SK-N-SH (cell line): Measurements from ENCODE around the gene FABP3. TPM values are rescaled to one million over a fixed set of nuclear protein-coding genes. Genes with fewer than 3 reads are reported as not detected.
A peak's percentile ranks its signal among the peaks of the same experiment; 100 is the strongest.

Source experiments
- CTCF ChIA-PET: fragments of 300-600, 350-600 bp; formaldehyde crosslinking; extraction: SDS; loops from one replicate; lab custom pipeline; 2021; lab: Yijun Ruan, JAX
- POLR2A ChIA-PET: fragments of 350-600 bp; sonication (Branson Sonifier 250); formaldehyde crosslinking; extraction: SDS; loops from one replicate; lab custom pipeline; 2020; ENCODE audit warnings: antibody characterized with exemption, inconsistent platforms; lab: Yijun Ruan, JAX
- DNase-seq: peaks from one replicate; pipeline ENCODE4 v3.0.0; 2012
- H2AFZ ChIP-seq: fragments of 200-600 bp; sonication (generic); 2 replicates; pipeline ENCODE4 v1.8.1; 2016; ENCODE audit warnings: antibody characterized with exemption, mild to moderate bottlenecking, low read depth
- H3F3A ChIP-seq: fragments of 200-600 bp; sonication (generic); replicated peaks from 2 replicates; pipeline ENCODE3; 2016; ENCODE audit warnings: antibody characterized with exemption, mild to moderate bottlenecking; ENCODE audit not compliant: insufficient read depth
- H3K27ac ChIP-seq, 2 experiments: fragments of 200-500 bp in 1 of 2; fragments of 200-600 bp in 1 of 2; sonication (Bioruptor generic) in 1 of 2; sonication (generic), shearing (Covaris generic) in 1 of 2; 2 replicates each; pipeline versions ENCODE4 v1.5.1 to v1.6.1; 2014 to 2016; ENCODE audit warnings: low read depth in 2 of 2, inconsistent platforms in 1 of 2, low read length in 1 of 2, mild to moderate bottlenecking in 1 of 2, mixed read lengths in 1 of 2
- H3K27me3 ChIP-seq: fragments of 200-600 bp; sonication (generic), shearing (Covaris generic); 2 replicates; pipeline ENCODE4 v1.6.1; 2016; ENCODE audit warnings: mixed run types; ENCODE audit not compliant: insufficient read depth
- H3K36me3 ChIP-seq, 2 experiments: fragments of 200-500 bp in 1 of 2; fragments of 200-600 bp in 1 of 2; sonication (Bioruptor generic) in 1 of 2; sonication (generic) in 1 of 2; replicated peaks in 1 of 2; 2 replicates each; pipeline versions ENCODE3 to v1.5.1; 2014 to 2016; ENCODE audit warnings: low read length in 1 of 2, mild to moderate bottlenecking in 1 of 2; ENCODE audit not compliant: insufficient read depth in 2 of 2, control insufficient read depth in 1 of 2
- H3K4me1 ChIP-seq, 2 experiments: fragments of 200-500 bp in 1 of 2; fragments of 200-600 bp in 1 of 2; sonication (Bioruptor generic) in 1 of 2; sonication (generic), shearing (Covaris generic) in 1 of 2; 2 replicates each; pipeline versions ENCODE4 v1.5.1 to v1.6.1; 2014 to 2016; ENCODE audit warnings: low read depth in 1 of 2, low read length in 1 of 2, mixed run types in 1 of 2; ENCODE audit not compliant: insufficient read depth in 2 of 2, control insufficient read depth in 1 of 2
- H3K4me2 ChIP-seq: fragments of 200-600 bp; sonication (generic), shearing (Covaris generic); 2 replicates; pipeline ENCODE4 v1.6.1; 2017; ENCODE audit warnings: mixed run types
- H3K4me3 ChIP-seq, 2 experiments: fragments of 200-500 bp in 1 of 2; fragments of 200-600 bp in 1 of 2; sonication (Bioruptor generic) in 1 of 2; sonication (generic), shearing (Covaris generic) in 1 of 2; 2 replicates each; pipeline versions ENCODE4 v1.5.1 to v1.8.1; 2014 to 2016; ENCODE audit warnings: low read depth in 2 of 2, inconsistent platforms in 1 of 2, low read length in 1 of 2, mild to moderate bottlenecking in 1 of 2, mixed read lengths in 1 of 2, moderate library complexity in 1 of 2
- H3K79me2 ChIP-seq: fragments of 200-600 bp; sonication (generic); 2 replicates; pipeline ENCODE4 v1.8.1; 2017; ENCODE audit warnings: mild to moderate bottlenecking; ENCODE audit not compliant: insufficient read depth
- H3K9ac ChIP-seq: fragments of 200-600 bp; sonication (generic); 2 replicates; pipeline ENCODE4 v1.6.1; 2017; ENCODE audit warnings: mixed run types
- H3K9me2 ChIP-seq: fragments of 200-600 bp; sonication (generic); 2 replicates; pipeline ENCODE4 v1.6.1; 2017; ENCODE audit warnings: mixed run types
- H3K9me3 ChIP-seq: fragments of 200-600 bp; sonication (generic); 2 replicates; pipeline ENCODE4 v1.6.1; 2017; ENCODE audit warnings: mixed run types, mild to moderate bottlenecking, moderate library complexity
- H4K20me1 ChIP-seq: fragments of 200-600 bp; sonication (generic); 2 replicates; pipeline ENCODE4 v1.6.1; 2017; ENCODE audit warnings: mild to moderate bottlenecking, mixed run types; ENCODE audit not compliant: insufficient read depth
- CHD2 ChIP-seq: fragments of 150-350 bp; IDR thresholded peaks from 2 replicates; pipeline ENCODE4 v1.6.1; 2018; ENCODE audit warnings: low read length; ENCODE audit not compliant: partially characterized antibody
- CTCF ChIP-seq: fragments of 200-600 bp; sonication (generic); IDR thresholded peaks from 2 replicates; pipeline ENCODE4 v1.6.1; 2017; ENCODE audit warnings: antibody characterized with exemption, mild to moderate bottlenecking, moderate library complexity
- FOSL2 ChIP-seq: IDR thresholded peaks from 2 replicates; pipeline ENCODE4 v1.4.0; 2012; ENCODE audit warnings: low read depth, mild to moderate bottlenecking, moderate library complexity, borderline replicate concordance
- GABPA ChIP-seq: IDR thresholded peaks from 2 replicates; pipeline ENCODE4 v1.4.0; 2012; ENCODE audit warnings: low read depth, mild to moderate bottlenecking
- JUND ChIP-seq: IDR thresholded peaks from 2 replicates; pipeline ENCODE4 v1.4.0; 2012
- MEF2A ChIP-seq: IDR thresholded peaks from 2 replicates; pipeline ENCODE4 v1.4.0; 2012; ENCODE audit warnings: low read depth, borderline replicate concordance
- RAD21 ChIP-seq: IDR thresholded peaks from 2 replicates; pipeline ENCODE4 v1.6.1; 2012; ENCODE audit warnings: mild to moderate bottlenecking, low read length
- RFX5 ChIP-seq: IDR thresholded peaks from 2 replicates; pipeline ENCODE4 v1.6.1; 2012; ENCODE audit warnings: mild to moderate bottlenecking, improper control_type of control experiment, low read length
- SIN3A ChIP-seq: IDR thresholded peaks from 2 replicates; pipeline ENCODE4 v1.6.1; 2012; ENCODE audit warnings: low read depth, mild to moderate bottlenecking, low read length, moderate library complexity, borderline replicate concordance
- SMC3 ChIP-seq: IDR thresholded peaks from 2 replicates; pipeline ENCODE4 v1.6.1; 2012; ENCODE audit warnings: low read depth, low read length, improper control_type of control experiment
- TCF12 ChIP-seq: IDR thresholded peaks from 2 replicates; pipeline ENCODE4 v1.4.0; 2012
- USF2 ChIP-seq: fragments of 150-350 bp; IDR thresholded peaks from 2 replicates; pipeline ENCODE4 v1.6.1; 2017; ENCODE audit warnings: antibody characterized with exemption, low read length, low read depth, borderline replicate concordance
- ZBTB33 ChIP-seq: IDR thresholded peaks from 2 replicates; pipeline ENCODE4 v1.4.0; 2012; ENCODE audit warnings: low read depth, borderline replicate concordance
- polyA plus RNA-seq, 3 experiments: library from polyadenylated mRNA; depleted of rRNA; stranded (reverse); fragments of >200 nt; gene quantifications; 2 replicates each; pipeline ENCODE4 v1.2.3, GENCODE V29; 2012
- TF ChIP-seq, protein P1 (sequence below): IDR thresholded peaks from 2 replicates; pipeline ENCODE4 v1.6.1; 2012; ENCODE audit warnings: mild to moderate bottlenecking, low read depth, low read length, moderate library complexity

Gene FABP3
- polyA plus RNA-seq, 1 of the 3 experiments (the other 2 are of a cell fraction): 0.08 TPM

DNA sequence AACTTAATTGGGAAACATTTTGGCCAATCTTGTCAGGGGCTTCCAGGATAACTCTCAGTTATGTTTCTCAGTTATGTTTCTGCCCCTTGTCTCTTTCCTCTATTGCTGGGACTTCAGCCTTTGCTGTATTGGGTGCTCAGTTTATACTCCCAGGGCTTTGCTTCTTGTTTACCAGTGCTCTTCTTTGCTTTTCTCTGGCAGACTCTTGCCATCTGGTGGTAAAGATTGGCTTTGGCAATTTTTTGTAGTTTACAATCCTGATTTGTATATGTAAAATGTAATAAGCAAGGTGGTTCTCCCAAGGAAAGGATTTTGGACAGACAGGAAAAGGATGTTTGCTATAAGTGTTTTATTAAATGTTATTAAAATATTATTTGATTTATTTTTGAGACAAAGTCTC, 37.9 kb downstream of the FABP3 start:
- Histone ChIP-seq H3K36me3 (peaks cover 3 to 4% of the 10 kb centered on the region in 2 experiments), H3K9ac (no peak overlapping the region), H3K9me3 (no peaks in the 10 kb centered on the region), H3K79me2 (no peaks in the 10 kb centered on the region), H2AFZ (no peak overlapping the region), H3K27ac (no peak overlapping the region), H3K9me2 (no peaks in the 10 kb centered on the region), H3K27me3 (no peaks in the 10 kb centered on the region), H3K4me1 (no peaks in the 10 kb centered on the region; a peak in 1 of 4 replicates), H3F3A (peaks cover 5% of the 10 kb centered on the region), H3K4me3 (no peak overlapping the region), H4K20me1 (no peaks in the 10 kb centered on the region), H3K4me2 (no peak overlapping the region)
- TF ChIP-seq CHD2 (no peak), TCF12 (no peak), FOSL2 (no peak), SIN3A (no peak), RFX5 (no peak), GABPA (no peak), JUND (no peak), USF2 (no peak), CTCF (peak; percentile 73), MEF2A (no peak), SMC3 (peak; percentile 75), ZBTB33 (no peak), RAD21 (peak; percentile 86)
- TF ChIP-seq, protein P1, sequence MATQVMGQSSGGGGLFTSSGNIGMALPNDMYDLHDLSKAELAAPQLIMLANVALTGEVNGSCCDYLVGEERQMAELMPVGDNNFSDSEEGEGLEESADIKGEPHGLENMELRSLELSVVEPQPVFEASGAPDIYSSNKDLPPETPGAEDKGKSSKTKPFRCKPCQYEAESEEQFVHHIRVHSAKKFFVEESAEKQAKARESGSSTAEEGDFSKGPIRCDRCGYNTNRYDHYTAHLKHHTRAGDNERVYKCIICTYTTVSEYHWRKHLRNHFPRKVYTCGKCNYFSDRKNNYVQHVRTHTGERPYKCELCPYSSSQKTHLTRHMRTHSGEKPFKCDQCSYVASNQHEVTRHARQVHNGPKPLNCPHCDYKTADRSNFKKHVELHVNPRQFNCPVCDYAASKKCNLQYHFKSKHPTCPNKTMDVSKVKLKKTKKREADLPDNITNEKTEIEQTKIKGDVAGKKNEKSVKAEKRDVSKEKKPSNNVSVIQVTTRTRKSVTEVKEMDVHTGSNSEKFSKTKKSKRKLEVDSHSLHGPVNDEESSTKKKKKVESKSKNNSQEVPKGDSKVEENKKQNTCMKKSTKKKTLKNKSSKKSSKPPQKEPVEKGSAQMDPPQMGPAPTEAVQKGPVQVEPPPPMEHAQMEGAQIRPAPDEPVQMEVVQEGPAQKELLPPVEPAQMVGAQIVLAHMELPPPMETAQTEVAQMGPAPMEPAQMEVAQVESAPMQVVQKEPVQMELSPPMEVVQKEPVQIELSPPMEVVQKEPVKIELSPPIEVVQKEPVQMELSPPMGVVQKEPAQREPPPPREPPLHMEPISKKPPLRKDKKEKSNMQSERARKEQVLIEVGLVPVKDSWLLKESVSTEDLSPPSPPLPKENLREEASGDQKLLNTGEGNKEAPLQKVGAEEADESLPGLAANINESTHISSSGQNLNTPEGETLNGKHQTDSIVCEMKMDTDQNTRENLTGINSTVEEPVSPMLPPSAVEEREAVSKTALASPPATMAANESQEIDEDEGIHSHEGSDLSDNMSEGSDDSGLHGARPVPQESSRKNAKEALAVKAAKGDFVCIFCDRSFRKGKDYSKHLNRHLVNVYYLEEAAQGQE: no peak
- ChIA-PET POLR2A (no interaction called here), CTCF (interaction anchor here (0.8 to 8.2 kb wide), 13 partner anchors 12 to 173 kb away, joined by 3 to 134 read pairs (median 4); no protein-coding TSS in a partner anchor)
- DNase-seq: peak; percentile 62
